Left cardiac atrium (tissue), 4 donors: ENCODE measurements around the gene NPFFR1. TPM values are rescaled to one million over a fixed set of nuclear protein-coding genes. Genes with fewer than 3 reads are reported as not detected.
"Not testable (repeated sequence)": the region's sequence is repeated elsewhere in the genome, so short reads cannot be mapped to it uniquely, and the experiment has no call there.

ENCODE experiments used
- ATAC-seq, 2 donors: fragments of 200-7000 bp; cut with Tn5 transposase; one replicate each; pipeline ENCODE4 v1.9.1; 2020; ENCODE audit warnings: mild to moderate bottlenecking in 2 of 2, moderate library complexity in 2 of 2
- DNase-seq: peaks from one replicate; pipeline ENCODE4 v3.0.0-alpha.2; 2020
- intact Hi-C, 2 donors: fragments of 100-400 bp; cut with DNase I; formaldehyde crosslinking; loops; one replicate each; pipeline versions ENCODE4 v1.14.1 to v1.15.1; 2022 to 2023
- total RNA-seq, 2 donors: library from RNA; stranded (reverse); fragmentation: NEBNext Ultra II Directional; extraction: Animal tissue kit (Norgen Biotek cat#: 25700); gene quantifications; one replicate each; pipeline ENCODE4 v1.2.1, GENCODE V29; 2021
- donor health status: DM: no; HTN: yes; CAD: no.
- donor health status: DM: no; HTN: yes; CAD: no; lungs with severe emphysema.
- donor health status: DM: yes; HTN: yes; CAD: no.
- donor health status: Dilated cardiomyopathy.

NPFFR1 gene
- total RNA-seq, 2 donors from 2014 or later, result 0.05 to 0.12 TPM

GRCh38 chr10:70267161-70267933 lies 16.5 kb downstream of the NPFFR1 start:
- DNase-seq, result no peak
- ATAC-seq, result peak in 1 of 2 donors; percentile 81
- intact Hi-C loops, result loop anchor here (5.0 to 10.0 kb wide), 2 partner anchors 95 to 97 kb away; no protein-coding TSS in a partner anchor

GRCh38 chr10:70266701-70267100 lies 17.1 kb downstream of the NPFFR1 start:
- intact Hi-C loops, result loop anchor here (5.0 to 10.0 kb wide), 2 partner anchors 96 to 98 kb away; no protein-coding TSS in a partner anchor
- ATAC-seq (no peak), DNase-seq (no peak)

- intact Hi-C loops, result loop anchor here (5.0 to 10.0 kb wide), 2 partner anchors 96 to 99 kb away; no protein-coding TSS in a partner anchor
- DNase-seq (no peak), ATAC-seq (no peak)
Measured at GRCh38 chr10:70266056-70266455, 17.7 kb downstream of the NPFFR1 start.

GRCh38 chr10:70265032-70265689 lies 18.6 kb downstream of the NPFFR1 start:
- DNase-seq, result no peak
- ATAC-seq, result peak in 1 of 2 donors; percentile 62
- intact Hi-C loops, result loop anchor here (5.0 to 10.0 kb wide), 2 partner anchors 97 to 100 kb away; no protein-coding TSS in a partner anchor

- intact Hi-C loops, result loop anchor here in 1 of 2 donors (10.0 kb wide), 1 partner anchor 104 kb away; no protein-coding TSS in a partner anchor
Measured at GRCh38 chr10:70260734-70261133, 23.1 kb downstream of the NPFFR1 start.

GRCh38 chr10:70260259-70260658 lies 23.5 kb downstream of the NPFFR1 start:
- intact Hi-C loops, result loop anchor here in 1 of 2 donors (10.0 kb wide), 1 partner anchor 105 kb away; no protein-coding TSS in a partner anchor
- DNase-seq (no peak), ATAC-seq (no peak)

More at GRCh38 chr10:70260734-70261133, 23.1 kb downstream of the NPFFR1 start:
- DNase-seq, result no peak
- ATAC-seq, result no peak

- intact Hi-C loops, result no loop called here
- ATAC-seq, result peak; percentile 23 to 30
- DNase-seq, result no peak
Measured at GRCh38 chr10:70258216-70258615, 25.6 kb downstream of the NPFFR1 start.

- DNase-seq, intact Hi-C loops: not testable (repeated sequence)
- ATAC-seq, result peak in 1 of 2 donors; percentile 9
Measured at GRCh38 chr10:70257816-70258215, 26.0 kb downstream of the NPFFR1 start.

GRCh38 chr10:70256463-70256862 lies 27.3 kb downstream of the NPFFR1 start:
- no peak for ATAC-seq
- no peak for DNase-seq
- intact Hi-C loops, result no loop called here

GRCh38 chr10:70255329-70256299 lies 28.2 kb downstream of the NPFFR1 start:
- ATAC-seq (peak; percentile 17 to 39), DNase-seq (no peak)
- intact Hi-C loops, result no loop called here

- DNase-seq (no peak), ATAC-seq (no peak)
Measured at GRCh38 chr10:70254778-70255328, 29.0 kb downstream of the NPFFR1 start.

GRCh38 chr10:70253878-70254765 lies 29.7 kb downstream of the NPFFR1 start:
- intact Hi-C loops, result no loop called here
- DNase-seq (no peak), ATAC-seq (no peak)

More at GRCh38 chr10:70254778-70255328, 29.0 kb downstream of the NPFFR1 start:
- intact Hi-C loops, result no loop called here

- intact Hi-C loops, result no loop called here
- DNase-seq (no peak), ATAC-seq (no peak)
Measured at GRCh38 chr10:70250961-70251680, 32.7 kb downstream of the NPFFR1 start.

- intact Hi-C loops, result no loop called here
- ATAC-seq (no peak), DNase-seq (no peak)
Measured at GRCh38 chr10:70247360-70247759, 36.4 kb downstream of the NPFFR1 start.

- no peak for DNase-seq
- intact Hi-C loops, result no loop called here
- ATAC-seq, result no peak
Measured at GRCh38 chr10:70241081-70241480, 42.7 kb downstream of the NPFFR1 start.

- DNase-seq, ATAC-seq, intact Hi-C loops: not testable (repeated sequence)
Measured at GRCh38 chr10:70239986-70240385, 43.8 kb downstream of the NPFFR1 start.
